CD4-positive, alpha-beta T cell treated with Interleukin-6 at 100 ng/mL for 8 hours (primary cell): Measurements from ENCODE around the gene SRC.
"Not testable (repeated sequence)": the region's sequence is repeated elsewhere in the genome, so short reads cannot be mapped to it uniquely, and the experiment has no call there.

Experiments
- DNase-seq: peaks from one replicate; pipeline ENCODE4 v3.0.0-alpha.2; 2020; ENCODE audit warnings: mixed read lengths, low spot score

Gene SRC

DNA sequence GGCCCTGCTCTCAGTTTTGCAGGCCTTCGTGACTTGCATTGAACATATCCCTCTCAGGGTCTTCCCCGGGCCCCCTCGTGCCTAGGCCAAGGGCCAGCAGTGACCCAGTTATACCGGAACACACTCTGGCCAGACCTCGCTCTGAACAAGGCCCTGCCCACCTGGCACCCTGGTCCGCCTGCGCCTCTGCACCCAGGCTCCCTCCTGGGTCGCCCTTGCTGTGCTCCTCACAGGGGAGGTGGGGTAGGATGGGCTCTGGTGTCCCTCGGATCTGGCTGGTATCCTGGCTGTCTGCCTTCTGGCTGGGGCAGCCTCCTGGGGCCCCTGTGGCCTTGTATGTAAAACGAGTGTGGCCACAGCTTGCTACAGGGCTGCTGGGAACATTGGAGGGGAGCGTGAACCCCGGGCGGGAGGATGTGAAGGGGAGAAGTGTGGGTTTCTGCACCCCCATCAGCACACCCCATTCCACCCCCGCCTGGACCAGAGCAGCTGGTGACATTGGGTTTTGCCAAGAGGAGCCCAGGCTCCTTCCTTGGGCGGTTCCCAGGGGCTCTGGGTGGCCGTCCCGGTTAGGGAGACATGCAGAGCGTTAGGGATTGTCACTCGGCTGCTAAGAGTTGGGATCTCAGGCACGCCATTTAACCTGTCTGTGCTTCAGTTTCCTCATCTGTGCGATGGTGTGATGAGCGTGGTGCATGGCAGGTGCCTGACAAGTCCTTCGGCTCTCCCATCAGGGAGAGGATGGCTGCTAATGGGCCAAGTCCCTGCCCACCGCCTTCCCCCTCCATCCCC lies 17.5 kb downstream of the SRC start:
- no peak for DNase-seq

DNA sequence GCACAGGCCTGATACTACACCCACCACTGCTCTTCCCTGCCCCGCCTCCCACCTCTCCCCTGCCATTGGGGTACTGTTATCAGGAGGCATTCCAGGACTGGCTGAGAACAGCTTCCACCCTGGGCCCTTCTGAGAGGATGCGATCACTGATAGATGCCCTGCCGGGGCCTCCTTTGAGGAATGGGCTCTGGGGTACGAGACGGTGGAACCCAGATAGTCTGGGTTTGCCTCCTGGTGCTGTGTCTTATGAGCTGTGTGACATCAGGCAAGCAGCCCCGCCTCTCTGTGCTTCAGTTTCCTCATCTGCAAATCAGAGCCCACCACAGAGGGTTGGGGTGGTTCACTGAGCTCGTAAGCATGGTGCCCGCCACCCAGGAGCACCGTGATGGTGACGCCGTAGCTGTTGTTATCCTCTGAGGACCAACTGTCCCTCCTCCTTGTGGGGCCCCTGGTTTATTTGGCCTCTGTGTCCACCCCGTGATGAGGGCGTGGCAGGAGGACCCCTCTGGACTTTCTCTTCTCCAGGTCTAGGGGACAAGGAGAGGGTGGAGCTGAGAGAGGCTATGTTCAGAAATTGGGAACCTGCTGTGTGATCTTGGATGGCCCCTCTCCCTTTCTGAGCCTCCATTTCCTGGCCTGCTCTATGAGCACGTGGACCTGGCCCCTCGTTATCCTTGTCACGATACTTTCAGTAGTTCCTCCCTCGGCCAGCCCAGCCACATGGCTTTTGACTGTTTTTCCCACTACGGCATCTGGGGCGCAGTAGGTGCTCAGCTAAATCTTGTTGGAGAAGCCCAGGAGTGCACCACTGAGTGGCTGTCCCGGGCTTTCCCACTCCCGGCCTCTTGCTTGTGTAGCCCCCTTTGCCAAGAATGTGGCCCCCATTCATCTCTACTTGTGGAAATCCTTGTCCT lies 18.3 kb downstream of the SRC start:
- no peak for DNase-seq

DNA sequence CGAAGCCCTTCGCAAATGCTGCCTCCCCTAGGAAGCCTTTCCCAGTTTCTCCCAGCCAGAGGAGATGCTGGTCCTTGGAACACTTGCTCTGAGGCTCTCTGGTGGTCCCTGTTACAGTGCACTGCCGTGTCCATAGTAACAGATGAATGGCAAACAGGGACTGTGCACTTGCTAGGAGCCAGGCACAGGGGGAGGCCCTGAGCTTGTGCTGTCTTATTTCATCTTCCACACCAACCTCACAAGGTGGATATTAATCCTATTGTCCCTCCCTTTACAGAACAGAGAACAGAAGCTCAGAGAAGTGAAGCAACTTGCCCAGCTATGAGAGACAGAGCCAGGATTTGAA lies 19.0 kb downstream of the SRC start:
- DNase-seq = no peak

DNA sequence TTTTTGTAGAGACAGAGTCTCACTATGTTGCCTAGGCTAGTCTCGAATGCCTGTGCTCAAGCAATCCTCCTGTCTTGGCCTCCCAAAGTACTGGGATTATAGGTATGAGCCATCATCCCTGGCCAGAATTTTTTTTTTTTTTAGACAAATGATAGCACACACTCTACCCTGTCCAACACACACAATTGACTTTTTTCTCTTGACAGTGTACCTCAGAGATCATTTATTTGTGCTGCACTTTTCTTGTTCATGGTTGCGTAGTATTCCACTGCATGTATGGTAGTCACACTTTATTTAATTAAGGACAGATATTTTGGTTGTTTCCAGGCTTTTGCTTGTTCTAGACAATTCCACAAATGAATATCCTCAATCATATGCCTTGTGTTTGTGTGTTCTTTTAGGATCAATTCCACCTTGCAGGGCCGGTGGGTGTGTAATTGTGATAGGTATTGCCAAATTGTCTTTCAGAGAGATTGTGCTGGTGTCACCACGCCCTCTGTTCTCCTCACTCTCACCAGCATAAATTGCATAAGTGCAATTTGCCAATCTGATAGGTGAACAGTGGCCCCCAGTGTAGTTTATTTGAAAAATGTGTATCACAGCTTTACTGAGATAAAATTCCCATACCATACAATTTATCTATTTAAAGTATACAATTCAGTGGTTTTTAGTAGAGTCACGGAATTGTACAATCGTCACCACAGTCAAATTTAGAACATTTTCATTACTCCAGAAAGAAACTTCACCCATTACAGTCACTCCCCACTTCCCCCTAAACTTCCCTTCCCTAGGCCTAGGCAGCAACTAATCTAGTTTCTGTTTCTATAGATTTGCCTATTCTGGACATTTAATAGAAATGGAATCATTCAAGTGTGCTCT lies 20.1 kb downstream of the SRC start:
- no peak for DNase-seq

DNA sequence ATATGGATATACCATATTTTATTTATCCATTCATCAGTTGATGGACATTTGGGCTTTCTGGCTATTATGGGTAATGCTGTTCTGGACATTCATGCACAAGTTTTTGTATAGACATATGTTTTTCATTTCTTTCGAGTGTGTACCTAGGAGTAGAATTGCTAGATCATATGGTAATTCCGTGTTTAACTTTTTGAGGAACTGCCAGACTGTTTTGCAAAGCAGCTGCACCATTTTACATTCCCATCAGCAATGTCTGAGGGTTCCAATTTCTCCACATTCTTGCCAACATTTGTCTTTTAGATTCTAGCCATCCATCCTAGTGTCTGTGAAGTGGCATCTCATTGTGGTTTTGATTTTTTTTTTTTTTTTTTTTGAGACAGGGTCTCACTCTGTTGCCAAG lies 20.8 kb downstream of the SRC start:
- DNase-seq = no peak

DNA sequence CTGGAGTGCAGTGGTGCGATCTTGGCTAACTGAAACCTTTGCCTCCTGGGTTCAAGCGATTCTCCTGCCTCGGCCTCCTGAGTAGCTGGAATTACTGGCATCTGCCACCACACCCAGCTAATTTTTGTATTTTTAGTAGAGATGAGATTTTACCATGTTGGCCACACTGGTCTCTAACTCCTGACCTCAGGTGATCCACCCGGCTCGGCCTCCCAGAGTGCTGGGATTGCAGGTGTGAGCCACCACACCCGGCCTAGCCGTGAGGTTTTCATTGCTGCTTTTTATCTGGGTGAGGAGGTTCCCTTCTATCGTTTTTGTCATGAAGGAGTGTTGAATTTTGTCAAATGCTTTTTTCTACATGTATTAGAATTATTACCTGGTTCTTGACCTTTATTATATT lies 23.9 kb downstream of the SRC start:
- DNase-seq = no peak

DNA sequence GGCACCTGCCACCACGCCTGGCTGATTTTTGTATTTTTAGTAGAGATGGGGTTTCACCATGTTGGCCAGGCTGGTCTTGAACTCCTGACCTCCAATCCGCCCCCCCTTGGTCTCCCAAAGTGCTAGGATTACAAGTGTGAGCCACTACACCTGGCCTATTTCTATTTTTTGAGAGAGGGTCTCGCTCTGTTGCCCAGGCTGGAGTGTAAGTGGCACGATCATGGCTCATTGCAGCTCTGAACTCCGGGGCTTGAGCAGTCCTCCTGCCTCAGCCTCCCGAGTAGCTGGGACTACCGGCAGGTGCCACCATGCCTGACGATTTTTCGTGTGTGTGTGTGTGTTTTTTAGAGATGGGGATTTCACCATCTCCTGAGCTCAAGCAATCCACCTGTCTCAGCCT lies 25.9 kb downstream of the SRC start:
- DNase-seq = not testable (repeated sequence)

DNA sequence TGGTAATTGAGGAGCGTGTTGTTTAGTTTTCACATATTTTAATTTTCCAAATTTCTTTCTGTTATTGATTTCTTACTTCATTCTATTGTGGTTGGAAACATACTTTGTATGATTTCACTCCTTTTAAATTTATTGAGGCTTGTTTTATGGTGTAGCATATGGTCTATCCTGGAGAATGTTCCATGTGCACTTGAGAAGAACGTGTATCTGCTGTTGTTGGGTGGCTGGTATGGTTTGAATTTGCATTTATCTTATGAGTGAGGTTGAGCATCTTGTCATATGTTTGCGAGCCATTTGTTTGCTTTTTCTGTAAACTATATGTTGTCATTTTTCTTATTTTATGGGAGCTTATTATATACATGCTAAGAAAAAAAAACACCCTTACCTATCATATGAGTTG lies 26.5 kb downstream of the SRC start:
- no peak for DNase-seq

DNA sequence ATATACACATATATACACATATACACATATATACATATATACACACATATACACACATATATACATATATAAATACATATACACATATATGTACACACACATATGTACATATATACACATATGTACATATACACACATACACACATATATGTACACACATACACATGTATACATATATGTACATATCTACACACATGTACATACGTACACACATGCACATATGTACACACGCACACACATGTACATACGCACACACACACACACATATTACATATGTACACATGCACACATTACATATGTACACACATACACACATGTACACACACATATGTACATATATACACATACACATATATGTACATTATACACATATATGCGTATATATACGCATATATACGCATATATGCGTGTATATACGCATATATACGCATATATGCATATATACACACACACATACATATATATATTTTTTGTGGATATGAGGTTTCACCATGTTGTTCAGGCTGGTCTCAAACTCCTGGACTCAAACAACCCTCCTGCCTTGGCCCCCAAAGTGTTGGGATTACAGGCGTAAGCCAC lies 27.2 kb downstream of the SRC start:
- no peak for DNase-seq

DNA sequence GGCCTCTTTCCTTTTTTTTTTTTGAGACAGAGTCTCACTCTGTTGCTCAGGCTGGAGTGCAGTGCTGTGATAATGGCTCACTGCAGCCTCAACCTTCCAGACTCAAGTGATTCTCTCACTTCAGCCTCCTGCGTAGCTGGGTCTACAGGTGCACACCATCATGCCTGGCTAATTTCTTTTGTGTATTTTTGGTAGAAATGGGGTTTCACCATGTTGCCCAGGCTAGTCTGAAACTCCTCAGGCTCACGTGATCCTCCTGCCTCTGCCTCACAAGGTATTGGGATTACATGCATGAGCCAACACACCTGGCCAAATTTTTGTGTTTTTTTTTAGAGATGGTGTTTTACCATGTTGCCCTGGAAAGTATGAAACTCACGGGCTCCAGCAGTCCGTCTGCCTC lies 29.3 kb downstream of the SRC start:
- no peak for DNase-seq

DNA sequence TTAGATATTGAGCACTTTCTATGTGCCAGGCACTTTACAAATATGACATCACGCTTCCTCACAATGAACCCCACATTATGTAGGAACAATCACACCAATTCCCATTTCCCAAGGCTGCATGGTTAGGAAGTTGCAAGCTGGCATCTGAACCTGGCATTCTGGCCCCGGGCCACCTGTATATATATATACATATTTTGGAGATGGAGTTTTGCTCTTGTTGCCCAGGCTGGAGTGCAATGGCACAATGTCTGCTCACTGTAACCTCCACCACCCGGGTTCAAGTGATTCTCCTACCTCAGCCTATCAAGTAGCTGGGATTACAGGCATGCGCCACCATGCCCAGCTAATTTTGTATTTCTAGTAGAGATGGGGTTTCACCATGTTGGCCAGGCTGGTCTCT lies 30.4 kb downstream of the SRC start:
- DNase-seq = no peak

DNA sequence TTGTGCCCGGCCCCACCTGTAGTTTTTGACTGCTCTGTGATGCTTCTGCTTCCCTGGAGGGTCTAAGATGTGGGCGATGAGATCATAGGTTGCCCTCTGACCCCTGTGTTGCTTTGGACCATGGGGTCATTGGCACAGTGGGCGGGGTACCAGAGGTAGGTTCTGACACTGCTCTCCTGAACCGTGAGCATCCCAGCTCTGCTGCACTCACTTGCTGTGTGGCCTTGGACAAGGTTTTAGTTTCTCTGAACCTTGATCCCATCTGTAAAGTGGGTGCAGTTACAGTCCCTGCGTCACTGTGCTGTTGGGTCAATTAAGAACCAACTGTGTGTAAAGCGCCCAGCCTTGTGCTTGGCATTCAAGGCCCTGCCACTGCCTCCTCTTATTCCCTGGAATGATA lies 30.9 kb downstream of the SRC start:
- DNase-seq = no peak

DNA sequence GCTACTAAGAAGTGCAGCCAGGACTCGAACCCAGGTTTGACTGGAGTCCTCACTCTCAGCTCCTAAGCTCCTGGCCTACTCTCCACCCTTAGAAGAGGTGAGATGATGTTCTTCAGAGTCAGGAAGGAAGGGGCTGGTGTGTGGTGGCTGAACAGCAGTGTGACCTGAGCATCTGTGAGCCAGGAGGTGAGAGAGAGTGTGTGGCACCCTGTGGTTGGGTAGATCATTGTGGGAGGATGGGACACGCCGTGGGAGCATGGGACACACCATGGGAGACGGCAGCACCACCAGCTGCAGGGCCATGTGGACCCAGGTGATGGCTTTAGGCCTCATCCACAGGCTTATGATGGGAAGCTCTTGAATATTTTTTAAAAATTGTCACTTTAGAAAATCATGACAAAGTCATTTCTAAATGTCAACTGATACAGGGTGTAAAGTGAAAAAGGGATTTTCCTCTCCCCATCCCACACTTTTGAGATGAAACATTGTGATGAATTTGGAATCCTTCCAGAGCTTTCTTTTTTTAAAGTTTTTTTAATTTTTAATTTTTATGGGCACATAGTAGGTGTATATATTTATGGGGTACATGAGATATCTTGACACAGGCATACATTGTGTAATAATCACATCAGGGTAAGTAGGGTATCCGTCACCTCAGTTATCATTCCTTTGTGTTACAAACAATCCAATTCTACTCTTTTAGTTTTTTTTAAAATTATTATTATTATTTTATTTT lies 31.6 kb downstream of the SRC start:
- no peak for DNase-seq

DNA sequence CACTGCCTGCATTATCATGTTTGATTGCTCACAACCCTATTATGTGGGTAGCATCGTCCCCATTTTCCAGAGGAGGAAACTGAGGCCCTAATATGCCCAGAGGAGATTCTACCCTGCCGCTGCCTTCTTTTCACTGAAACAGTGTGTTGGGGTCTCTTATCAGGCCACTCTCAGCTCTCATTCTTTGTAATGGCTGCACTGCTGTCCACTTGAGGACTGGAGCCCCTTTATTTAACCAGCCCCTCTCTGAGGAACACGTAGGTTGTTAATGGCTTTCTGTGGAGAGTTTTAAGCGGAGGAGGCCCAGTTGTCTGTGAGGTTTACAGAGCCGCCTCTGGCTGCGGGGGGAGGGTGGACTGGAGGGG lies 32.5 kb downstream of the SRC start:
- no peak for DNase-seq

DNA sequence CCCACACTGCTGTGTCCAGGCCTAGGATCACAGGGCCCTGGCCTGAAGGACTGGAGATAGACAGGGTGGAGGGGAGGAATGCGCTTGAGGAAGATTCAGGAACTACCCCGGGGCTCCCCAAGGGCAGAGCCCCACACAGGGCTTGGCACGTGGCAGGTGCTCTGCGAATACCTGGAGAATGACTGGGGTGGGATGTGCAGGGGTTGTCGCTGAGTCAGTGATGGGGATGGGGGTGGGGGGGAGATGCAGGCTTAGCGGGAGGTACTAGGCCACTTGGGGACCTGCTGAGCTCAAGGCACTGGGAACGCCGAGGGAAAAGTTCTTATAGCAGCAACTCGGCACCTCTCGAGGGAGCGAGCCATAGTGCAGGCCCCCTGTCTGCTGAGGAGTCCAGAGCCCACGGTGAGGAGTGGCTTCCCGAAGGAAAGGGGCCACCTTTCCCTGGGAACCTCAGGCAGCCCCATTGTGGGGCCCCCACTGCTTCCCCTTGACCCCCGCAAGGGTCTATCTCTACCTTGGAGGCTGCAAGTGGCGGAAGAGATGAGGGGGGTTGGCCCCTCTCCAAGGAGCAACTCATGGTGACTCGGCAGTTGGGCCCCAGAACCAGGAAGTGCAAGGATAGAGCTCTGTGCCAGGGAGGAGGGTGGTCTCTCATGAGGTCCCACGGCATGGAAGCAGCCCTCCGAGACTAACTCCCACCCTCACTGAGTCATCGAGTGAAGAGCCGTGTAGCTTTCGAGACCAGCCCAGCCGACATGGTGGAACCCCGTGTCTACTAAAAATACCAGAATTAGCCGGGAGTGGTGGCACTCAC lies 33.1 kb downstream of the SRC start:
- DNase-seq = no peak

DNA sequence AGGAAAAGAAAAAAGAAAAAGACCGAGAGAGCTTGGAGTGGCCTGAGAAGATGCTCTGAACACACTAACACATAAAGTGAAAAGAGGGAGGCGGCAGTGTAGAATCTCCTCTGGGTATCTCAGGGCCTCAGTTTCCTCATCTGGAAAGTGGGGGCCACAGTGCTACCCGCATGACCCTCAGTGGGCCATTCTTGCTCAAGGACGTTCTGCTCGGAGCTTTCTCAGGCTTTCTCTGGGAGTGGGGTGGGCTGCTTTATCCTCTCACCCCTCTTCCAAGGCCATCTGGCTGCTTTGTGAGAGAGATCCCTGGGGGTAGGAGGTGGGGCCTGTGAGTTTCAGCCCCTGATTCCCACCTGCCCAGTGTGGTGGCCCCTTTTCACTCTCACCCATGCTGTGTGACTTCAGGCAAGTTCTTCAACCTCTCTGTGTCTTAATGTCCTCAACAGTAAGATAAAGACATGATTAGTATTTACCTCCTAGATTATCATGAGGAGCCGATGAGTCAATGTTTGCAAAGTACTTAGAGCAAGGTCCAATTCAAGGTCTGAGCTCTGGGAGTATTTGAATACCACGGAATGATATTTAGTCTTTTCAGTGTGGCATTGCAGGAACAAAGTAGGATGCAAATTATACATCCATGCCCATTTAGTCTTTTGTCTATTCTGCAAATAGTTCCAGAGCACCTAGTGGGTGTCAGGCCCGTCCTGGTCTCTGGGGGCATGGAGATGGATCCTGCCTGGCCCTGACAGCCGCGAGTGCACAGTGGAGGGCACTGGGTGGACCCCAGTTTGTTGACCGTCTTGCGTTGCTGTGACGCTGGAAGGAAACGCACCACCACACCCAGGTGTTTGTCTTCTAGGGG lies 34.3 kb downstream of the SRC start:
- no peak for DNase-seq

DNA sequence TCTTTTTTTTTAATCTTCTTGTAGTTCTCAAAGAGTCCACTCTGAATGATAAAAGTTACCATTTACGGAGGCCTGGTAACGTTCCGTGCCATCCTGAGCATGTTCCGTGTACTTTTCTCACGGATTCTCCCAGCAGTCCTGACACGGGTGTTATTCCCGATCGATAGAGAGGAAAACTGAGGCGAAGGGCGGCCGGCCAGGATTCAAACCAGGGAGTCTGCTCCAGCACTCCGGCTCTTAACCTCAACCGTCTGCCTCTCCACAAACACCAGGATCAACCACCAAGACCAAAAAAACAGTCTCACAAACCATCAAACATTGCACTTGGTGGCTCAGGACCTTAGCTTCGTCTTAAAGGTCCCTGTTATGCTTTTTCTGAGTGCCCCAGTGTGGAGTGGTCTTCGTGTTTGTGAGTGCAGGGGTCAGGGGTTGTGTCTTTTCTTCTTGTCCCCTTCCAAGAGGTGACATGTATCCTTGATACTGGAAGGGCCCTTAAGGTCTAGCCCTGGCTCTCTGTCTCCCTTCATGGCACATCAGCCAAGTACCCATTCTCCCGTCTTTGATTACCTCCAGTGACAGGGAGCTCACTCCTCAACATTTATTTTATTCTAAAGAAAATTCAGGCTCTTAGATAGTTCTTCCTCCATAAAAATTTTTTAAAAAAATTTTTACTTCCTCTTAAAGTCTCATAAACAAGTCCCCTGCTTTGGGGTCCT lies 35.1 kb downstream of the SRC start:
- DNase-seq = no peak

DNA sequence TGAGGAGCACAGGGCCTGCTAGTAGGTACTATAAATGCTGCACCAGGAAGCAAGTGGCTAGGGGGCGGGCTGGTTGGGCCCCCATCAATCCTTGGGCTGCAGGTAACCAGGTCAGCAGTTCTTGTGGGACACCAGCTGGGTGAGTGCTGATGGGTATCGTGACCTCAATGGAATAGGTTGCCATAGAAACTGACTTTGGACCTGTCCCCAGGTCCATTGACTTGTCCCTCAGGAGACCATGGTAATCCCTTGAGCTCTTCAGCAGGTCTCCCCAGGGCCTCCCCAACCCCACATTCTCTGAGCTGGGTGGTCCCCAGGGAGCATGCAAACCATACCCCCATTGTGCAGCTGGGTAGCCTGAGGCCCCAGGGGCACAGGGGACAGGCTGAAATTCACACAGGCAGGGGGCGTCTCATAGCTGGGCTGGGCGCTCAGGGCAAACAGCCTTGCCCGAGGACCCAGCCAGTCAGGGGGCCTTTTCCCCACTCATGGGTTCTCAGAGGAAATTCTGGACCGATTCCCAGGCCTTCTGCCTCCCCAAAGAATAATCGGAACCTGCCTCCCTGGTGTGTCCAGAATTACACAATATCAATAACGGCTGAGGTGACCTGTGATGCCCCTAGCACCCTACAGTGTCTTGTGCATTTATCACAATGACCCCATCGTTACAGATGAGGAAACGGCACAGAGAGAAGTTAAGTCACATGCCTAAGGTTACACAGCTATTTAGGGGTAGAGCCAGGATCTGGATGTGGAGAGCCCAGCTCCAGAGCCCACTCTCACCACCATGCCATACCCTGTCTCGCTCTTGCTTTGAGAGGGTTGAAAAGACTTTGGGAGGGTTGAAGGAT lies 35.9 kb downstream of the SRC start:
- DNase-seq = no peak
